HG03064 (cell line): ENCODE results near the gene RPL27A.

Experiments used
- ATAC-seq: cut with Tn5 transposase; IDR thresholded peaks from one replicate; pipeline ENCODE4 v1.9.1; 2021; ENCODE audit warnings: low read depth; ENCODE audit not compliant: unreplicated experiment

The RPL27A gene

GRCh38 chr11:8698379-8698851 is 15.8 kb downstream of the RPL27A start:
- no peak for ATAC-seq

- no peak for ATAC-seq
Measured at GRCh38 chr11:8698917-8699441, 16.4 kb downstream of the RPL27A start.

DNA sequence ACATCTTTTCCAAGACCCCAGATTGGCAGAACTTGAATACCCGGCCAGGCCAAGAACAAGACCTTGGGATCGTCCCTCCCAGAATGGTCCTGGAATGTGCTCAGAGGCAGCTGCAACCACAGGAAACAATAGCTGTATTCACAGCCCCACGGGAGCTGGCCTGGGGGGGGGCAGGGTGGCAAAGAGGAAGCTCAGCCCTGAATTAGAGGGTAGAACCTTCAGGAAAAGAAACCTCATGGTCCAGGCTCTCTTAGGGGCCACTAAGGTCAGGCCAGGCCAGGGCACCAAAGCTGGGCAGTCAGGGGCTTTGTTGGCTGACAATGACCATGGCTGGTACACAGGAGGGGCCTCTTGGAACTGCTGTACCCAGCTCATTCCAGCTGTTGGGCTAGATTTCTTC is 17.3 kb downstream of the RPL27A start:
- ATAC-seq, result no peak

DNA sequence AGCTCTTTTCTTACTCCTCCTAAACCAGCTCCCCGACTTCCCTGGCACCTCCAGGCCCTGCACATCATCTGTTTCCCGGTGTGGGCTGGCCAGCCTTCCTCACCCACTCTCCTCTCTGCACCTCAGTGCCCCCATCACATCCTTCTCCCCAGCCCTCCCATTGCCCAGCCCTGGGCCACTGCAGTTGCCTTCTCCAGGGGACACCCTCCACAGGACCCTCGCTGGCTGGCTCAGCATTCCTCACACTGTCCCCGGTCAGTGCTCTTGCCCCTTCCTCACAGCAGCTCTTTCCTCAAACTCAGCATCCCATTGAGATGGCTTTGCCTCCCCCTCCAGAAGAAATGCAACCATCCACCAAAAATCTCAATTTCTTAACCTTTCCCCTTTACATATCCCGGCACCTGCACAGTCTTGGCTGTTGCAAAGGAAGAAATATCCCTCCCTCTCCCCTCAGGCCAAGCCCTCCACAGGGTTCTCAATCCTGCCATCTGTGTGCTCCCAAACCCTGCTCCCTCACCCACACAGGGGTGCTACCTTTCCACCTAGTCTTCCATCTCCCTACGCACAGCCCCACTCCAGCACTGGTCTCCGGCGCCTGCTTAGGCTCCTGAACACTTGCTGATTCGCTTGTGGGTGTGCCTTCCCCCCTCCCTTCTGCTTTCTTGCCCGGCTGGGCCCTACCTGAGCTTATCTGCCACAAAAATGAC is 19.5 kb downstream of the RPL27A start:
- no peak for ATAC-seq

DNA sequence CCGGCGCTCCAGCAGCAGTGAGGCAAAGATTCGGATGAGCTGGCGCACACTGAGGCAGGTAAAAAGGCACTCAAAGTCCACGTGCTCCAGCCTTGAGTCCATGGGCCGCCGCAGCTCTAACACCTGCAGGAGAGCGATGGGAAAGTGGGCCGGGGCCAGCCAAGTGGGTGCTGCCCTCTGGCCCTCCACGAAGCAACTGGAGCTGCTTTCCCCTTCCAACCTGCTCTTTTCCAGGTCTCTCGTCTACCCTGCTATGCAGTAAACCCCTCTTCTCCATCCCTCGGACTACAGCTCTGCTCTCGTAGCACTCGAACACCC is 20.0 kb downstream of the RPL27A start:
- ATAC-seq, result no peak

- no peak for ATAC-seq
Measured at GRCh38 chr11:8704136-8704535, 21.5 kb downstream of the RPL27A start.

GRCh38 chr11:8705146-8705545 is 22.6 kb downstream of the RPL27A start:
- ATAC-seq, result no peak

- no peak for ATAC-seq
Measured at GRCh38 chr11:8706673-8707432, 24.3 kb downstream of the RPL27A start.

DNA sequence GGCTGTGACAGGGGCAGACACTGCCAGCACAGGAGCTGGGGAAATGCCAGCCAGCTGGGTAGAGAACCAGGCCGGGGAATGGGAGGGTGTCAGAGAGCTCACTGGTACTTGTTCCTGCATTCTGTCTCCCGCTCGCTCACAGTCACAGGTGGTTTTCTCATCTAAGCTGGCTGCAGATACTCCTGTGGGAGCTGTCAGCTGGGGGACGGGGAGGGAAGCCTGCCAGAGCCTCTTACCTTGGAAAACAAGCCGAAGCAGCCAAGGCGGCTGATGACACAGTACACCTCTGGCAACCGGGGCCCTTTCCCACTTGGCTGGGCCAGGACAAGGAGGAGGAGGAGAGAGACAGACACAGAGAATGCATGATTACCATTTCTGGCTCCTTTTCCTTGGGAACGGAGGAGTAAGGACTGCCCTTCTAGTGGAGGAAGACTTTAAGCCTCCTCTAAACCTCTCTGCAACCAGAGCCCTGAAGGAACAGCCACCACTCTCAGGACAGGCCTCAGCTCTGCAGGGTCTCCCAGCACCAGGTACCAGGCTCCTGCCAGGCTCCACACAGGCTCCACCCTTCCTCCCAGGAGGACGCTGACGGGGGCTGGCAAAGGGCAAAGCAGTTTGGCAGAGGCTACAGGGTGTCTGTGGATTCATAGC is 25.1 kb downstream of the RPL27A start:
- no peak for ATAC-seq

- ATAC-seq, result no peak
Measured at GRCh38 chr11:8709002-8709672, 26.5 kb downstream of the RPL27A start.

GRCh38 chr11:8709777-8710176 is 27.2 kb downstream of the RPL27A start:
- ATAC-seq, result no peak

DNA sequence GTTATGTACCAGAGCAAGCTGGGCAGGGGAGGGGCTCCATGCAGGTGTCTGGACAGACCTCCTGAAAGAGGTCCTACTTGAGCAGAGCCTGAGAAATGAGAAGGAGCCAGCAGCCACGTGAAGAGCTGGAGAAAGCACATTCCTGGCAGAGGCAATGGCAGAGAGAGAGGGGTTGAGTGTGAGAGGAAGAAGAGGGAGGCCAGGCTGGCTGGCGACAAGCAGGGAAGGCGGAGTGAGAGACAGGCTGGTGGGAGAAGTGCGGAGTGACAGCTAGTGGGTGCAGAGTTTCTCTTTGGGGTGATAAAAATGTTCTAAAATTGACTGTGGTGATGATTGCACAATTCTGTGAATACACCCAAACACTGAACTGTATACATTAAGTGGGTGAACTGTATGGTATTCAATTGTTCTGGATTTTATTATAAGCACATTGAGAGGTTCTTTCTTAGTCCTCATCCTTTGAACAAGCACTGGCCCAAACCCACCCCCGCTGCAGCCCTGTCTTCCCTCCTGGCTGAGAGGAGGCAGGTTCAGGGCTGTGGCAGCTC is 29.4 kb downstream of the RPL27A start:
- ATAC-seq, result no peak

DNA sequence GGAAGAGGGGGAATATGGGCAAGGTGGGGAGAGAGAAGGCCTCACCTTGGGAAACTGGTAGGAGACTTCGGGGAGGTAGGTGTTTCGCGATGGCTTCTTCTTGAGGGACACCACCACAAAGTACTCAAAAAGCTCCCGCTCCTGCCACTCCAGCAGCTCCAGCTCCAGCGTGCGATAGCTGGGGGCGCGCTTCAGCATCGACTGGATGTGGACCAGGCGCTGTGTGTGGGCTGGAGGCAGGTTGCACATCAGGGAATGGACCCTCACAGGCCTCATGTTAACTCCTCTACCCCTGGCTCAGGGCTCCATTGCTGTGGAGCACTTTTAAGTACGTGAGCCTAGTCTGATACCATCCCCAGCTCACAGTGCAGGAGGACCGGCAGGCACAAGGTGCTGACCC is 29.9 kb downstream of the RPL27A start:
- ATAC-seq, result no peak

DNA sequence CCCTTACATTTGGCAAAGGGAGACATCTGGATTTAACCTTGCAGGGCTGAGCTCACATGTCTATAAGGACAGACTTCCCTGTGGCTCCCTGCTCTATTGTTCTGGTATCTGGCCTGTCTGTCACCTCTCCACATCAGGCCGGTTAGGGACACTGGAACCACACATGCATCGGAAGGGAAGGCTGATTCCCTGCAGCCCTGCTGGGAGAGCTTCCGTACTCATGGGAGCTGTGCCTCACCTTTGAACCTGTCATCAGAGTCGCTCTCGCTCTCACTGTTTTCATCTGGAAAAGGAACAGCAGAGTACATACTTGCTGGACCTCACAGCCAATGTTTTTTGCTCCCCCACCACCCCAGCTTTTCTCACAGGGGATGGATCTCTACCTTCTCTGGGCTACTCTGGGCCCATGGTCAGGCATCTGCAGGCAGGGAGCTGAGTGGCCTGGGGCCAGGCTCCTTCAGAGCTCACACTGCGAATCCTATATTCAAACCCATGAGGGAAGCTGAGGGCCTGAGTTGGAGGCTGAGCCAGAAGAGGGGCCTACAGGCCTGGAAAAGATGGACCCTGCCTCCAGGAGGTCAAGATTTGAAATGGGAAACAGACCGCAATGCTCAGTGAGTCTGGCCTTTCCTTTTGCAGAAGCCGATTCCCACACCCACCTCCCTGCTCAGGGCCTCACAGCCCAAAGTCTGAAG is 31.3 kb downstream of the RPL27A start:
- ATAC-seq, result no peak

GRCh38 chr11:8714622-8715225 is 32.1 kb downstream of the RPL27A start:
- no peak for ATAC-seq

DNA sequence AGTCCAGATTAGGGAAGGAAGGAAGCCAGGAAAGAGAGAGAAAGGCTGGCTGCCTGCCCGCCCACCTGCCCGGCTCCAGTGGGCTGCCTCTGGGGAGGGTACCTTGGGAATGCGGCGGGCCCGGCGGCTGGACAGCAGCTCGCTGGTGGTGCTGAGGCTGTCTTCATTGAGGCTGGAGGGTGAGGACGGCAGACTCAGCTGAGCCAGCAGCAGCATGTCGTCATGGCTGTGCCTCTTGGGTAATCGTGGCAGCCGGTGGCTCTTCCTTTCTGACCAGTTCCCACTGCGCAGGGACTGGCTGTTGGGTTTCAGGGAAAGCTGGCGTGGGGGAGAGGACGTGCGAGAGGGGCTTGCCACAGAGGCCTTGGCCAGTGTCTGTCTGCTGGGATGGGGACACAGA is 32.9 kb downstream of the RPL27A start:
- no peak for ATAC-seq

DNA sequence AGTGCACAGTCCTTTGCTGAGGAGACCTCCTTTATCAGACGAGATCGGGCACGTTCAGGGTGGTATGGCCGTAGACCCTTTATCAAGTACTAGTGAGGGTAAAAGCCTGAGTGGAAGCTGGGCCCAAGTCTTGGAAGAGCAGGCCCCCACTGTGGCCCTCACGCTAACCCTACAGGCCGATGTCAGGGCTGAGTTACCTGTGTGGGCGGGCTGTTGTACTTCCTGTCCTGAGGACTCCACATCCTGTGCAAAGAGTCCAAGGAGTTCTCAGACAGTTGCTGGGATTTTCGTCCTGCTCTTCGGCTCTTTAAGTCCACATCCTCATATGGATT is 34.9 kb downstream of the RPL27A start:
- ATAC-seq, result no peak

- no peak for ATAC-seq
Measured at GRCh38 chr11:8717876-8718753, 35.5 kb downstream of the RPL27A start.

- ATAC-seq, result no peak
Measured at GRCh38 chr11:8719211-8719649, 36.6 kb downstream of the RPL27A start.
